Liver (tissue), 9 donors: Measurements from ENCODE around the gene RPTOR. TPM values are rescaled to one million over a fixed set of nuclear protein-coding genes. Genes with fewer than 3 reads are reported as not detected.
A peak's percentile ranks its signal among the peaks of the same experiment; 100 is the strongest.

Experiments
- DNase-seq: peaks from one replicate; pipeline ENCODE4 v3.0.0-alpha.2; 2017; ENCODE audit warnings: low spot score
- H3K27ac ChIP-seq, 2 donors: one replicate each; pipeline ENCODE4 v1.7.0; 2013; ENCODE audit warnings: inconsistent platforms in 2 of 2, low read length in 2 of 2, control low read depth in 1 of 2, low read depth in 1 of 2, mild to moderate bottlenecking in 1 of 2
- H3K27me3 ChIP-seq, 4 donors: one replicate each; pipeline versions ENCODE4 v1.6.1 to v1.7.0; 2013; ENCODE audit warnings: low read length in 3 of 4, inconsistent platforms in 1 of 4, mild to moderate bottlenecking in 1 of 4, moderate library complexity in 1 of 4; ENCODE audit not compliant: control insufficient read depth in 4 of 4, insufficient read depth in 4 of 4
- H3K36me3 ChIP-seq, 4 donors: one replicate each; pipeline versions ENCODE4 v1.6.1 to v1.7.0; 2013; ENCODE audit warnings: low read length in 3 of 4, mild to moderate bottlenecking in 3 of 4, low read depth in 1 of 4, moderate library complexity in 1 of 4; ENCODE audit not compliant: control insufficient read depth in 4 of 4, insufficient read depth in 3 of 4
- H3K4me1 ChIP-seq, 4 donors: one replicate each; pipeline versions ENCODE4 v1.6.1 to v1.7.0; 2013; ENCODE audit warnings: low read length in 3 of 4, mild to moderate bottlenecking in 3 of 4, moderate library complexity in 1 of 4; ENCODE audit not compliant: control insufficient read depth in 4 of 4, insufficient read depth in 4 of 4
- H3K4me3 ChIP-seq, 3 donors: one replicate each; pipeline versions ENCODE4 v1.6.1 to v1.7.0; 2013; ENCODE audit warnings: low read length in 3 of 3, control low read depth in 1 of 3, low read depth in 1 of 3, mild to moderate bottlenecking in 1 of 3
- H3K9ac ChIP-seq, 2 donors: one replicate each; pipeline ENCODE4 v1.7.0; 2013; ENCODE audit warnings: low read length in 2 of 2, mild to moderate bottlenecking in 2 of 2, moderate library complexity in 2 of 2, control low read depth in 1 of 2, low read depth in 1 of 2
- H3K9me3 ChIP-seq, 4 donors: one replicate each; pipeline versions ENCODE4 v1.6.1 to v1.7.0; 2013; ENCODE audit warnings: low read length in 3 of 4; ENCODE audit not compliant: control insufficient read depth in 4 of 4
- EGR1 ChIP-seq, 2 donors: IDR thresholded peaks; 2 replicates each; pipeline ENCODE4 v1.6.1; 2016 to 2018; ENCODE audit warnings: antibody characterized with exemption in 2 of 2, low read depth in 2 of 2
- FOXA1 ChIP-seq: IDR thresholded peaks from 2 replicates; pipeline ENCODE4 v1.6.1; 2016; ENCODE audit warnings: antibody characterized with exemption
- FOXA2 ChIP-seq: IDR thresholded peaks from 2 replicates; pipeline ENCODE4 v1.6.1; 2016; ENCODE audit warnings: antibody characterized with exemption
- GABPA ChIP-seq, 2 donors: IDR thresholded peaks in 1 of 2; conservative IDR thresholded peaks in 1 of 2; 2 replicates each; pipeline ENCODE4 v1.6.1; 2016; ENCODE audit warnings: antibody characterized with exemption in 2 of 2, mild to moderate bottlenecking in 1 of 2, moderate library complexity in 1 of 2
- HNF4A ChIP-seq, 2 donors: conservative IDR thresholded peaks; 2 replicates each; pipeline ENCODE4 v1.6.1; 2016; ENCODE audit warnings: antibody characterized with exemption in 2 of 2, mild to moderate bottlenecking in 2 of 2
- HNF4G ChIP-seq: IDR thresholded peaks from 2 replicates; pipeline ENCODE4 v1.6.1; 2016; ENCODE audit warnings: antibody characterized with exemption
- JUND ChIP-seq, 2 donors: IDR thresholded peaks; 2 replicates each; pipeline ENCODE4 v1.6.1; 2016; ENCODE audit warnings: antibody characterized with exemption in 2 of 2
- NR2F2 ChIP-seq: IDR thresholded peaks from 2 replicates; pipeline ENCODE4 v1.6.1; 2016; ENCODE audit warnings: antibody characterized with exemption
- RAD21 ChIP-seq, 2 donors: IDR thresholded peaks; 2 replicates each; pipeline ENCODE4 v1.6.1; 2016; ENCODE audit warnings: antibody characterized with exemption in 2 of 2, mild to moderate bottlenecking in 2 of 2
- REST ChIP-seq: IDR thresholded peaks from 2 replicates; pipeline ENCODE4 v1.6.1; 2016; ENCODE audit warnings: antibody characterized with exemption, mild to moderate bottlenecking
- RXRA ChIP-seq, 2 donors: IDR thresholded peaks; 2 replicates each; pipeline ENCODE4 v1.6.1; 2017 to 2018; ENCODE audit warnings: antibody characterized with exemption in 2 of 2, mild to moderate bottlenecking in 1 of 2
- SP1 ChIP-seq: IDR thresholded peaks from 2 replicates; pipeline ENCODE4 v1.6.1; 2018; ENCODE audit warnings: antibody characterized with exemption, mild to moderate bottlenecking
- TAF1 ChIP-seq: conservative IDR thresholded peaks from 2 replicates; pipeline ENCODE4 v1.6.1; 2016; ENCODE audit warnings: antibody characterized with exemption, mild to moderate bottlenecking
- YY1 ChIP-seq: IDR thresholded peaks from 2 replicates; pipeline ENCODE4 v1.6.1; 2016; ENCODE audit warnings: antibody characterized with exemption, mild to moderate bottlenecking
- ZBTB33 ChIP-seq: IDR thresholded peaks from 2 replicates; pipeline ENCODE4 v1.6.1; 2016; ENCODE audit warnings: antibody characterized with exemption
- WGBS: extraction: QIAGEN DNeasy Blood & Tissue Kit; methylation state at CpG from one replicate; pipeline ENCODE4 v1.1.7; 2013; 5-methylcytosine and 5-hydroxymethylcytosine counted together
- polyA plus RNA-seq, 2 donors: library from polyadenylated mRNA; stranded (reverse) in 1 of 2; unstranded in 1 of 2; fragments of 200-250 nt in 1 of 2; fragments of >200 nt in 1 of 2; fragmentation: Nextera tagmentation in 1 of 2; extraction: Ambion mirVana in 1 of 2; gene quantifications; one replicate each; pipeline versions ENCODE4 v1.2.1 to v1.2.3, GENCODE V29; 2013 to 2015
- total RNA-seq, 2 donors: library from RNA; depleted of rRNA; stranded (reverse); fragments of >200 nt; gene quantifications; one replicate each; pipeline ENCODE4 v1.2.3, GENCODE V29; 2014
- TF ChIP-seq, protein P1 (sequence below): IDR thresholded peaks from 2 replicates; pipeline ENCODE4 v1.6.1; 2016; ENCODE audit warnings: antibody characterized with exemption
- TF ChIP-seq, protein P2 (sequence below): fragments of 150-350 bp; IDR thresholded peaks from 2 replicates; pipeline ENCODE4 v1.5.1; 2017; ENCODE audit warnings: improper control_type of control experiment, low read depth, low read length; ENCODE audit not compliant: missing input control
- TF ChIP-seq, protein P3 (sequence below): IDR thresholded peaks from 2 replicates; pipeline ENCODE4 v1.6.1; 2016; ENCODE audit warnings: antibody characterized with exemption
- donor health status: healthy.
- donor health status: healthy.
- donor health status: healthy.
- donor health status: healthy.
- donor health status: healthy.

RPTOR gene
- total and polyA plus RNA-seq, 4 donors, result 4.8 to 25.4 (median 11.6) TPM

DNA sequence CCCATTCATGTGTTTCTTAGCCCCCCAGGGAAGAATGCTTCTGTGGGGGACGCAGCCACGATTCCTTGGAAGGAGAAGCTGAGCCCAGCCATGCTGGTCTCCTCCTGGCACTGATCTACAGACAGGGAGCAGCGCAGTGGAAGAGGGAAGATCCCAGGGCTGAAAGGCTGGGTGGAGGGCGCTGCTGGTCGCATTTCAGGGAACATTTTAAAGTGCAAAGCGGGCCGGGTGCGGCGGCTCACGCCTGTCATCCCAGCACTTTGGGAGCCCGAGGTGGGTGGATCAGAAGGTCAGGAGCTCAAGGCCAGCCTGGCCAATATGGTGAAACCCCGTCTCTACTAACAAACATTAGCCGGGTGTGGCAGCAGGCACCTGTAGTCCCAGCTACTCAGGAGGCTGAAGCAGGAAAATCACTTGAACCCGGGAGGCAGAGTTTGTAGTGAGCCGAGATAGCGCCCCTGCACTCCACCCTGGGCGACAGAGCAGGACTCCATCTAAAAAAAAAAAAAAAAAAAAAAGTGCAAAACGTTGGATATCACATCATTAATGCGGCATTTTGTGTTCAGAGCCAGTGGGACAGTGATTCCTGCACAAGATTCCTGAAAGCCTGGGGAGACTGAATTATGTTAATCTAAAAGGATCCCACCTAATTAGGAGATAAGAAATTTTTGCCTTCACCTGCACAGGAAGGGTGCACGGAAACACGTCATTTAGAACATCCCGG lies 446.4 kb downstream of the RPTOR start:
- Histone ChIP-seq H3K9me3 (no peaks in the 10 kb centered on the region), H3K9ac (peak overlapping the region; percentile 40 to 78), H3K36me3 (peaks cover 0 to 7% (median 3%) of the 10 kb centered on the region in 4 donors), H3K27me3 (no peaks in the 10 kb centered on the region), H3K4me3 (peak overlapping the region; percentile 70 to 97 (median 86)), H3K27ac (no peak overlapping the region), H3K4me1 (peaks cover 10 to 32% (median 23%) of the 10 kb centered on the region in 4 donors)
- no peak for TF ChIP-seq FOXA1
- TF ChIP-seq RAD21 (IDR thresholded peaks at IDR 0.05), result no peak
- peak; percentile 59 for TF ChIP-seq NR2F2
- no peak for TF ChIP-seq TAF1
- TF ChIP-seq GABPA (IDR thresholded peaks at IDR 0.05 in 1 of 2, conservative IDR thresholded peaks at IDR 0.05 in 1 of 2), result no peak
- no peak for TF ChIP-seq HNF4G
- TF ChIP-seq, protein P1, sequence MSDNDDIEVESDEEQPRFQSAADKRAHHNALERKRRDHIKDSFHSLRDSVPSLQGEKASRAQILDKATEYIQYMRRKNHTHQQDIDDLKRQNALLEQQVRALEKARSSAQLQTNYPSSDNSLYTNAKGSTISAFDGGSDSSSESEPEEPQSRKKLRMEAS, result no peak
- TF ChIP-seq, protein P2, sequence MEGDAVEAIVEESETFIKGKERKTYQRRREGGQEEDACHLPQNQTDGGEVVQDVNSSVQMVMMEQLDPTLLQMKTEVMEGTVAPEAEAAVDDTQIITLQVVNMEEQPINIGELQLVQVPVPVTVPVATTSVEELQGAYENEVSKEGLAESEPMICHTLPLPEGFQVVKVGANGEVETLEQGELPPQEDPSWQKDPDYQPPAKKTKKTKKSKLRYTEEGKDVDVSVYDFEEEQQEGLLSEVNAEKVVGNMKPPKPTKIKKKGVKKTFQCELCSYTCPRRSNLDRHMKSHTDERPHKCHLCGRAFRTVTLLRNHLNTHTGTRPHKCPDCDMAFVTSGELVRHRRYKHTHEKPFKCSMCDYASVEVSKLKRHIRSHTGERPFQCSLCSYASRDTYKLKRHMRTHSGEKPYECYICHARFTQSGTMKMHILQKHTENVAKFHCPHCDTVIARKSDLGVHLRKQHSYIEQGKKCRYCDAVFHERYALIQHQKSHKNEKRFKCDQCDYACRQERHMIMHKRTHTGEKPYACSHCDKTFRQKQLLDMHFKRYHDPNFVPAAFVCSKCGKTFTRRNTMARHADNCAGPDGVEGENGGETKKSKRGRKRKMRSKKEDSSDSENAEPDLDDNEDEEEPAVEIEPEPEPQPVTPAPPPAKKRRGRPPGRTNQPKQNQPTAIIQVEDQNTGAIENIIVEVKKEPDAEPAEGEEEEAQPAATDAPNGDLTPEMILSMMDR, result no peak
- TF ChIP-seq FOXA2, result no peak
- no peak for TF ChIP-seq JUND (IDR thresholded peaks at IDR 0.05)
- no peak for TF ChIP-seq ZBTB33
- no peak for TF ChIP-seq REST
- TF ChIP-seq, protein P3, sequence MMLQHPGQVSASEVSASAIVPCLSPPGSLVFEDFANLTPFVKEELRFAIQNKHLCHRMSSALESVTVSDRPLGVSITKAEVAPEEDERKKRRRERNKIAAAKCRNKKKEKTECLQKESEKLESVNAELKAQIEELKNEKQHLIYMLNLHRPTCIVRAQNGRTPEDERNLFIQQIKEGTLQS, result no peak
- peak; percentile 29 for TF ChIP-seq YY1
- peak; percentile 79 for TF ChIP-seq SP1
- peak in 1 of 2 donors; percentile 36 for TF ChIP-seq RXRA (IDR thresholded peaks at IDR 0.05)
- peak; percentile 36 to 69 for TF ChIP-seq HNF4A (conservative IDR thresholded peaks at IDR 0.05)
- no peak for TF ChIP-seq EGR1 (IDR thresholded peaks at IDR 0.05; ENCODE audit: low read depth in 2 of 2)
- no peak for DNase-seq
- whole genome bisulfite sequencing, result 29% methylated on average over 22 of the region's 22 CpGs
